Endothelial cell of umbilical vein (primary cell): ENCODE results near the gene CCDC27. TPM values are rescaled to one million over a fixed set of nuclear protein-coding genes. Genes with fewer than 3 reads are reported as not detected.

Experiments
- BruUV-seq: library from RNA; stranded (reverse); fragments of 400-500 nt; replicated peaks from 2 replicates; lab custom pipeline; 2021; lab: Mats Ljungman, UMichigan
- CTCF ChIA-PET: fragments of 300-600, 350-600 bp; sonication (Branson Sonifier 250); formaldehyde crosslinking; loops from one replicate; lab custom pipeline; 2021; ENCODE audit warnings: antibody characterized with exemption, inconsistent platforms; lab: Charles Lee
- POLR2A ChIA-PET: fragments of 300-600, 350-600 bp; sonication (Branson Sonifier 250); formaldehyde crosslinking; loops from one replicate; lab custom pipeline; 2021; ENCODE audit warnings: antibody characterized with exemption, inconsistent platforms; lab: Charles Lee
- DNase-seq: peaks from one replicate; pipeline ENCODE4 v3.0.0-alpha.2; 2011; ENCODE audit warnings: low read depth, low spot score
- FAIRE-seq: peaks from 2 replicates; lab custom pipeline; 2011; peaks lifted over from hg19 to GRCh38; lab: Jason Lieb, UNC
- H2AFZ ChIP-seq: 2 replicates; pipeline ENCODE4 v1.6.0; 2012; ENCODE audit warnings: low read depth, low read length, control low read depth, inconsistent platforms
- H3K27ac ChIP-seq: 2 replicates; pipeline ENCODE4 v1.5.1; 2011; ENCODE audit warnings: low read depth, mild to moderate bottlenecking, control low read depth, low read length, moderate library complexity; ENCODE audit not compliant: insufficient read depth
- H3K27me3 ChIP-seq, 2 experiments: 2 replicates each; pipeline versions ENCODE4 v1.6.0 to v1.6.1; 2011; ENCODE audit warnings: low read length in 2 of 2, mixed read lengths in 1 of 2; ENCODE audit not compliant: control insufficient read depth in 2 of 2, insufficient read depth in 2 of 2
- H3K36me3 ChIP-seq, 2 experiments: 2 replicates in 1 of 2; 3 replicates in 1 of 2; pipeline ENCODE4 v1.5.1; 2011; ENCODE audit warnings: low read length in 2 of 2, mild to moderate bottlenecking in 1 of 2, moderate library complexity in 1 of 2; ENCODE audit not compliant: control insufficient read depth in 2 of 2, insufficient read depth in 2 of 2; ENCODE audit errors: extremely low read depth in 1 of 2
- H3K4me1 ChIP-seq: 3 replicates; pipeline ENCODE4 v1.5.1; 2011; ENCODE audit warnings: mild to moderate bottlenecking, low read length; ENCODE audit not compliant: control insufficient read depth, insufficient read depth; ENCODE audit errors: extremely low read depth
- H3K4me2 ChIP-seq: 2 replicates; pipeline ENCODE4 v1.6.1; 2011; ENCODE audit warnings: low read length, control low read depth, mixed read lengths; ENCODE audit not compliant: insufficient read depth
- H3K4me3 ChIP-seq, 3 experiments: fragments of 200-600 bp in 1 of 3; sonication (generic), shearing (Covaris generic) in 1 of 3; replicated peaks in 1 of 3; 2 replicates each; pipeline ENCODE4 v1.5.1; 2011 to 2016; ENCODE audit warnings: control low read depth in 3 of 3, low read length in 3 of 3, mild to moderate bottlenecking in 2 of 3, inconsistent platforms in 1 of 3, low read depth in 1 of 3, moderate library complexity in 1 of 3; ENCODE audit not compliant: insufficient read depth in 1 of 3
- H3K79me2 ChIP-seq: 2 replicates; pipeline ENCODE4 v1.6.0; 2012; ENCODE audit warnings: low read length, inconsistent platforms; ENCODE audit not compliant: control insufficient read depth, insufficient read depth
- H3K9ac ChIP-seq: replicated peaks from 2 replicates; pipeline ENCODE3; 2011; ENCODE audit warnings: low read length, control low read depth; ENCODE audit not compliant: insufficient read depth; ENCODE audit errors: extremely low read depth
- H3K9me1 ChIP-seq: replicated peaks from 3 replicates; pipeline ENCODE4 v1.6.0; 2011; ENCODE audit warnings: mild to moderate bottlenecking, low read length; ENCODE audit not compliant: control insufficient read depth, insufficient read depth; ENCODE audit errors: extremely low read depth
- H3K9me3 ChIP-seq: replicated peaks from 2 replicates; pipeline ENCODE4 v1.5.1; 2012; ENCODE audit warnings: low read length, inconsistent platforms; ENCODE audit not compliant: control insufficient read depth, insufficient read depth
- H4K20me1 ChIP-seq: replicated peaks from 2 replicates; pipeline ENCODE3; 2011; ENCODE audit warnings: mild to moderate bottlenecking, low read length; ENCODE audit not compliant: control insufficient read depth, insufficient read depth; ENCODE audit errors: extremely low read depth
- EZH2 ChIP-seq: IDR thresholded peaks from 2 replicates; pipeline ENCODE4 v1.6.1; 2012; ENCODE audit warnings: borderline replicate concordance, low read depth, mild to moderate bottlenecking, moderate library complexity, low read length, inconsistent platforms; ENCODE audit not compliant: severe bottlenecking
- FOS ChIP-seq: IDR thresholded peaks from 2 replicates; pipeline ENCODE4 v1.6.1; 2011; ENCODE audit warnings: mild to moderate bottlenecking, low read length, moderate library complexity, borderline replicate concordance; ENCODE audit not compliant: insufficient read depth
- GATA2 ChIP-seq: IDR thresholded peaks from 2 replicates; pipeline ENCODE4 v1.7.0; 2011; ENCODE audit warnings: low read depth, mild to moderate bottlenecking, moderate library complexity, mixed read lengths, low read length; ENCODE audit not compliant: insufficient read length, insufficient read depth
- JUN ChIP-seq: IDR thresholded peaks from 2 replicates; pipeline ENCODE4 v1.6.1; 2011; ENCODE audit warnings: borderline replicate concordance, low read depth; ENCODE audit not compliant: insufficient read length, insufficient read depth
- MYC ChIP-seq: IDR thresholded peaks from one replicate; pipeline ENCODE4 v1.6.1; 2011; ENCODE audit warnings: mild to moderate bottlenecking, low read depth, low read length
- POLR2A ChIP-seq: IDR thresholded peaks from 2 replicates; pipeline ENCODE4 v1.6.1; 2012; ENCODE audit warnings: low read depth, mild to moderate bottlenecking, control low read depth, low read length
- POLR2AphosphoS5 ChIP-seq: IDR thresholded peaks from 2 replicates; pipeline ENCODE4 v1.6.1; 2012; ENCODE audit warnings: low read depth, mild to moderate bottlenecking, control low read depth, low read length, moderate library complexity; ENCODE audit not compliant: insufficient read depth
- dilution Hi-C: fragments of 300-500 bp; cut with MboI; formaldehyde crosslinking; loops from one replicate; pipeline ENCODE4 v1.15.0; 2019; ENCODE audit warnings: low sequenced_read_pairs; ENCODE audit not compliant: extremely low pct_ligation_motif_present
- intact Hi-C: fragments of 100-400 bp; cut with micrococcal nuclease; formaldehyde crosslinking; loops from one replicate; pipeline ENCODE4 v1.10.0; 2022
- polyA plus RNA-seq, 4 experiments: library from polyadenylated mRNA; depleted of rRNA in 3 of 4; stranded (reverse) in 3 of 4; unstranded in 1 of 4; fragments of >200 nt; gene quantifications; 2 replicates each; pipeline versions ENCODE4 v1.2.1 to v1.2.3, GENCODE V29; 2011 to 2012; ENCODE audit warnings: missing spikeins in 1 of 4
- total RNA-seq: library from RNA; stranded (reverse); gene quantifications from 2 replicates; pipeline ENCODE4 v1.2.3, GENCODE V29; 2021
- TF ChIP-seq, protein P1 (sequence below): IDR thresholded peaks from 2 replicates; pipeline ENCODE4 v1.6.1; 2011; ENCODE audit not compliant: insufficient read depth, insufficient read length
- TF ChIP-seq, protein P2 (sequence below), 2 donors: IDR thresholded peaks; 1 replicate in 1 of 2; 2 replicates in 1 of 2; pipeline ENCODE4 v1.5.1; 2011; ENCODE audit warnings: low read length in 2 of 2, mild to moderate bottlenecking in 2 of 2, moderate library complexity in 2 of 2, control low read depth in 1 of 2, inconsistent platforms in 1 of 2, low read depth in 1 of 2; ENCODE audit not compliant: insufficient read depth in 1 of 2; ENCODE audit errors: extremely low read depth in 1 of 2

The CCDC27 gene
- total and polyA plus RNA-seq, 2 donors (not counting 3 experiments of a cell fraction or from before 2014, with no cell fraction given) = not detected

DNA sequence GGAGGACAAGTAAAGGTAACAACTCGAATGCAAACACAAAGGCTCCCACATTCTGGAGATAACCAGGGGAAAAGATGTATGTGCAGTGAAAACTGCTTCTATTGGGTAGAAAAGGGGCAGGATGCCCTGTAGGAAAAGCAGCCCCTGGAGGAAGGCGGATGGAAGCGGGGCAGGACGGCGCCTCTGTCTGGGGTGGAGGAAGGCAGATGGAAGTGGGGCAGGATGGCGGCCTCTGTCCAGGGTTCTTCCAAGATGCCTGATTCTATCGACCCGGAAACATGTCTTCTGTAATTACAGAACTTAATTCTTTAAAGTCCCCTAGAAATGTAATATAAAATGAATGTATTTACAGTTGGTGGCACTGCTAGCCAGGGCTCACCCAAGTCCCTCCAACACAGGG, 68.1 kb downstream of the CCDC27 start:
- ChIA-PET CTCF (no interaction called here), POLR2A (no interaction called here)
- H3K4me2 ChIP-seq = no peak overlapping the region
- BruUV-seq = no TSS peak
- no peak overlapping the region for H3K9ac ChIP-seq
- no peaks in the 10 kb centered on the region for H3K9me3 ChIP-seq
- peaks cover 0 to 7% of the 10 kb centered on the region in 2 experiments for H3K36me3 ChIP-seq
- FAIRE-seq = no peak
- H2AFZ ChIP-seq = no peak overlapping the region
- dilution Hi-C loops = no loop called here
- H4K20me1 ChIP-seq = no peaks in the 10 kb centered on the region
- H3K4me1 ChIP-seq = no peaks in the 10 kb centered on the region
- H3K4me3 ChIP-seq = no peak overlapping the region
- TF ChIP-seq POLR2A = no peak
- TF ChIP-seq POLR2AphosphoS5 = no peak
- no peak for TF ChIP-seq JUN
- no peak for TF ChIP-seq MYC
- TF ChIP-seq FOS = no peak
- TF ChIP-seq, protein P1, sequence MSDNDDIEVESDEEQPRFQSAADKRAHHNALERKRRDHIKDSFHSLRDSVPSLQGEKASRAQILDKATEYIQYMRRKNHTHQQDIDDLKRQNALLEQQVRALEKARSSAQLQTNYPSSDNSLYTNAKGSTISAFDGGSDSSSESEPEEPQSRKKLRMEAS = no peak
- TF ChIP-seq GATA2 = no peak
- TF ChIP-seq, protein P2, sequence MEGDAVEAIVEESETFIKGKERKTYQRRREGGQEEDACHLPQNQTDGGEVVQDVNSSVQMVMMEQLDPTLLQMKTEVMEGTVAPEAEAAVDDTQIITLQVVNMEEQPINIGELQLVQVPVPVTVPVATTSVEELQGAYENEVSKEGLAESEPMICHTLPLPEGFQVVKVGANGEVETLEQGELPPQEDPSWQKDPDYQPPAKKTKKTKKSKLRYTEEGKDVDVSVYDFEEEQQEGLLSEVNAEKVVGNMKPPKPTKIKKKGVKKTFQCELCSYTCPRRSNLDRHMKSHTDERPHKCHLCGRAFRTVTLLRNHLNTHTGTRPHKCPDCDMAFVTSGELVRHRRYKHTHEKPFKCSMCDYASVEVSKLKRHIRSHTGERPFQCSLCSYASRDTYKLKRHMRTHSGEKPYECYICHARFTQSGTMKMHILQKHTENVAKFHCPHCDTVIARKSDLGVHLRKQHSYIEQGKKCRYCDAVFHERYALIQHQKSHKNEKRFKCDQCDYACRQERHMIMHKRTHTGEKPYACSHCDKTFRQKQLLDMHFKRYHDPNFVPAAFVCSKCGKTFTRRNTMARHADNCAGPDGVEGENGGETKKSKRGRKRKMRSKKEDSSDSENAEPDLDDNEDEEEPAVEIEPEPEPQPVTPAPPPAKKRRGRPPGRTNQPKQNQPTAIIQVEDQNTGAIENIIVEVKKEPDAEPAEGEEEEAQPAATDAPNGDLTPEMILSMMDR (IDR thresholded peaks at IDR 0.05; ENCODE audit: extremely low read depth in 1 of 2, insufficient read depth in 1 of 2, low read depth in 1 of 2, low read length in 2 of 2) = no peak
- TF ChIP-seq EZH2 = no peak
- no peak overlapping the region for H3K27ac ChIP-seq
- H3K79me2 ChIP-seq = no peaks in the 10 kb centered on the region
- DNase-seq = no peak
- H3K27me3 ChIP-seq = no peaks in the 10 kb centered on the region
- no peaks in the 10 kb centered on the region for H3K9me1 ChIP-seq
- intact Hi-C loops = no loop called here
